Right atrium auricular region (tissue), 2 donors: ENCODE measurements around the gene PMM2. TPM values are rescaled to one million over a fixed set of nuclear protein-coding genes. Genes with fewer than 3 reads are reported as not detected.

Experiments
- DNase-seq: peaks from one replicate; pipeline ENCODE4 v3.0.0-alpha.2; 2019; ENCODE audit warnings: low spot score
- H3K27ac ChIP-seq, 2 donors: fragments of 200-600 bp; sonication (generic); 1 replicate in 1 of 2; 2 replicates in 1 of 2; pipeline ENCODE4 v1.5.1; 2016 to 2019
- H3K27me3 ChIP-seq, 2 donors: fragments of 200-600 bp; sonication (generic); one replicate each; pipeline versions ENCODE4 v1.5.1 to v1.6.0; 2017 to 2019
- H3K36me3 ChIP-seq: fragments of 200-600 bp; sonication (generic); one replicate; pipeline ENCODE4 v1.5.1; 2016
- H3K4me1 ChIP-seq, 2 donors: fragments of 200-600 bp; sonication (generic); one replicate each; pipeline versions ENCODE4 v1.5.1 to v1.6.0; 2017 to 2019
- H3K4me3 ChIP-seq, 2 donors: fragments of 200-600 bp; sonication (generic); 1 replicate in 1 of 2; 2 replicates in 1 of 2; pipeline ENCODE4 v1.5.1; 2017 to 2019; ENCODE audit warnings: mild to moderate bottlenecking in 1 of 2, moderate library complexity in 1 of 2
- H3K9me3 ChIP-seq, 2 donors: fragments of 200-600 bp; sonication (generic); one replicate each; pipeline ENCODE4 v1.5.1; 2019
- total RNA-seq, 2 donors: library from RNA; depleted of rRNA; stranded (reverse); fragments of >200 nt; gene quantifications; one replicate each; pipeline ENCODE4 v1.1.0, GENCODE V29; 2016
- TF ChIP-seq, protein P1 (sequence below), 2 donors: fragments of 200-600 bp; sonication (generic); IDR thresholded peaks; one replicate each; pipeline ENCODE4 v1.5.1; 2019; ENCODE audit warnings: antibody characterized with exemption in 2 of 2

PMM2 gene
- total RNA-seq, 2 donors from 2014 or later = 14.5 to 20.5 TPM

- peaks cover 0 to 3% of the 10 kb centered on the region in 2 donors for H3K4me1 ChIP-seq
- DNase-seq = no peak
- no peaks in the 10 kb centered on the region for H3K9me3 ChIP-seq
- TF ChIP-seq, protein P1, sequence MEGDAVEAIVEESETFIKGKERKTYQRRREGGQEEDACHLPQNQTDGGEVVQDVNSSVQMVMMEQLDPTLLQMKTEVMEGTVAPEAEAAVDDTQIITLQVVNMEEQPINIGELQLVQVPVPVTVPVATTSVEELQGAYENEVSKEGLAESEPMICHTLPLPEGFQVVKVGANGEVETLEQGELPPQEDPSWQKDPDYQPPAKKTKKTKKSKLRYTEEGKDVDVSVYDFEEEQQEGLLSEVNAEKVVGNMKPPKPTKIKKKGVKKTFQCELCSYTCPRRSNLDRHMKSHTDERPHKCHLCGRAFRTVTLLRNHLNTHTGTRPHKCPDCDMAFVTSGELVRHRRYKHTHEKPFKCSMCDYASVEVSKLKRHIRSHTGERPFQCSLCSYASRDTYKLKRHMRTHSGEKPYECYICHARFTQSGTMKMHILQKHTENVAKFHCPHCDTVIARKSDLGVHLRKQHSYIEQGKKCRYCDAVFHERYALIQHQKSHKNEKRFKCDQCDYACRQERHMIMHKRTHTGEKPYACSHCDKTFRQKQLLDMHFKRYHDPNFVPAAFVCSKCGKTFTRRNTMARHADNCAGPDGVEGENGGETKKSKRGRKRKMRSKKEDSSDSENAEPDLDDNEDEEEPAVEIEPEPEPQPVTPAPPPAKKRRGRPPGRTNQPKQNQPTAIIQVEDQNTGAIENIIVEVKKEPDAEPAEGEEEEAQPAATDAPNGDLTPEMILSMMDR (IDR thresholded peaks at IDR 0.05) = no peak
- no peaks in the 10 kb centered on the region for H3K36me3 ChIP-seq
- no peaks in the 10 kb centered on the region for H3K27me3 ChIP-seq
- no peak overlapping the region for H3K27ac ChIP-seq
- H3K4me3 ChIP-seq = no peak overlapping the region
Measured at GRCh38 chr16:8878523-8878911, 80.9 kb downstream of the PMM2 start.

GRCh38 chr16:8880839-8881510 lies 83.3 kb downstream of the PMM2 start:
- TF ChIP-seq, protein P1 (IDR thresholded peaks at IDR 0.05) = no peak
- no peaks in the 10 kb centered on the region for H3K36me3 ChIP-seq
- H3K4me3 ChIP-seq = no peak overlapping the region
- DNase-seq = no peak
- H3K4me1 ChIP-seq = peaks cover 0 to 9% of the 10 kb centered on the region in 2 donors
- no peaks in the 10 kb centered on the region for H3K9me3 ChIP-seq
- no peak overlapping the region for H3K27ac ChIP-seq
- H3K27me3 ChIP-seq = no peaks in the 10 kb centered on the region

- H3K4me1 ChIP-seq = peaks cover 0 to 18% of the 10 kb centered on the region in 2 donors
- H3K27ac ChIP-seq = no peak within 1 kb of the TSS
- no peaks in the 10 kb centered on the region for H3K36me3 ChIP-seq
- H3K4me3 ChIP-seq = no peak within 1 kb of the TSS
- H3K27me3 ChIP-seq = no peaks in the 10 kb centered on the region
- TF ChIP-seq, protein P1 (IDR thresholded peaks at IDR 0.05) = no peak
- DNase-seq = no peak
- H3K9me3 ChIP-seq = no peaks in the 10 kb centered on the region
Measured at GRCh38 chr16:8882041-8882617, 84.5 kb downstream of the PMM2 start, which contains the start of gene LITAFD. Gene LITAFD, plus strand, starts transcription at chr16:8882351. Its CDS starts 2,005 bp downstream, at chr16:8884356.

DNA sequence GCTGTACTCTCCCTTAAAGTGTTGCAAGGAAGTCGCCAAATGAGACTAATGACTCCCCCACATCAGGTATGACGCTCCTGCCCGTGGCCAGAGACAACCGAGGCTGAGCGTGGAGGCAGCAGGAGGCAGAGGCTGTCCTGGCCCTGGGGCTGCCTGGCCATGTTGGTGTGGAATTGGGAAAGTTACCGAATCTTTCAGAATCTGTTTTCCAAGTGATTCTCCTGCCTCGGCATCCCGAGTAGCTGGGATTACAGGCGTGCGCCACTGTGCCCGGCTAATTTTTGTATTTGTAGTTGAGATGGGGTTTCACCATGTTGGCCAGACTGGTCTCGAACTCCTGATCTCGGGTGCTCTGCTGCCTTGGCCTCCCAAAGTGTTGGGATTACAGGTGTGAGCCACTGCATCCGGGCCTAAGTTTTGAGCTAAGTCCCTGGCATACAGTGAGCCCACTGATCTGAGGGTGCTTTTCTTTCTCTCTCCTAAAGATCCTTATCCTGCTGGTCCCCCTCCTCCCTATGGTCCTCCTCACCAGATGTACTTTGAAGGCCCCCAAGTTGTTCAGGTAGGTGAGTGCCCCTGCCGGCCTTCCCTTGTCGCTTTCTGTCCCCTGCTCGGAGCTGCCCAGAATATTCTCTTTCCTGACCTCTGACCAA lies 85.2 kb downstream of the PMM2 start:
- no peak for DNase-seq
- Histone ChIP-seq H3K4me3 (no peak overlapping the region), H3K36me3 (no peaks in the 10 kb centered on the region), H3K27ac (no peak overlapping the region), H3K4me1 (peaks cover 0 to 19% of the 10 kb centered on the region in 2 donors), H3K27me3 (no peaks in the 10 kb centered on the region), H3K9me3 (no peaks in the 10 kb centered on the region)
- TF ChIP-seq, protein P1 (IDR thresholded peaks at IDR 0.05) = no peak

DNA sequence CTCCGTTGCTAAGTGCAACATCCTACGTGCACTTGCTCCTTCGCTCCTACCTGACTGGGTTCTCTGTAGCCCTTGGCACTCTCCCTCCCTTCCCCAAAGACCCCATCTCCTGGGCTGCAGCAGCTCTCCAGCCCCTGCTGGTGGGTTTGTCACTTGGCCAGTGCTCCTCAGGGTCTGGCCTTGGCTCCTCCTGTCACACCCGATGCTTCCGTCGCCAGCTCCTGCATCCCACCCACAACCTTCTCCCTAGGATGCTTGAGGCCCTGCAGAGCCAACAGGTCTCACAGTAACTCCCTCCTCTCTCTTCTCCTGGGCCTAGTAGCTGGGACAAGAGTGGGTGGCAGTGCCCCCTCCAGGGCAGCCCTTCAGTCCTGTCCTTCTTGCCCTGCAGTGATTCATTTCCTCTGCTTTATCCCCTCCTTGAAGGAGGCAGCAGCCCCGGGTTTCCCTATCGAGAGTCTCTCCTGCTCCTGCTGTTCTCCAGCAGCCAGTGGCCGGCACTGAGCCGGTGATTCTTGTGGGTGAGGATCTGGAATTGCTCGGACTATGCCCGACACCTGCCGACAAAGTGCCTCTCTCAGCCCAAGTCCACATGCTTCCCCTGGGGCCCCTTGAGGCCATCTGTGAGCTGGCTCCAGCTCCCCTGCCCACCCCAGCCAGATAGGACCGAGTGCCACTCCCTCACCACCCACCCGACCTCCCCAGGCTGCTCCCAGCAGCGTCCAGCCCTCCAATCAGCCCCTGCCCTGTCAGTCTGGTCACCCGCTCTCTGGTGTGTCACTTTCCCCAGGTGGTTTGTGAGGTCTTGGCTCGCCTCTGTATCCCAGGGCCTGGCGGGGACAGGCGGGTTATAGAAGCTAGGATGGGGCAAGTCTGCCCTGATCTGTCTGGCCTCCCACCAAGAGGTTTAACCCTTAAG lies 88.3 kb downstream of the PMM2 start:
- no peak for DNase-seq
- TF ChIP-seq, protein P1 (IDR thresholded peaks at IDR 0.05) = no peak
- Histone ChIP-seq H3K4me3 (no peak overlapping the region), H3K4me1 (peaks cover 0 to 26% of the 10 kb centered on the region in 2 donors), H3K9me3 (no peaks in the 10 kb centered on the region), H3K36me3 (peaks cover 6% of the 10 kb centered on the region), H3K27me3 (no peaks in the 10 kb centered on the region), H3K27ac (no peak overlapping the region)
